HG02623 (cell line): ENCODE measurements around the gene ATP9A.

ENCODE experiments used
- ATAC-seq: cut with Tn5 transposase; IDR thresholded peaks from one replicate; pipeline ENCODE4 v1.9.1; 2021; ENCODE audit warnings: moderate library complexity; ENCODE audit not compliant: unreplicated experiment

The ATP9A gene

GRCh38 chr20:51607170-51607569, 161.0 kb downstream of the ATP9A start:
- ATAC-seq, result no peak

- ATAC-seq, result no peak
These were observed 163.3 kb downstream of the ATP9A start for GRCh38 chr20:51604851-51605250.

DNA sequence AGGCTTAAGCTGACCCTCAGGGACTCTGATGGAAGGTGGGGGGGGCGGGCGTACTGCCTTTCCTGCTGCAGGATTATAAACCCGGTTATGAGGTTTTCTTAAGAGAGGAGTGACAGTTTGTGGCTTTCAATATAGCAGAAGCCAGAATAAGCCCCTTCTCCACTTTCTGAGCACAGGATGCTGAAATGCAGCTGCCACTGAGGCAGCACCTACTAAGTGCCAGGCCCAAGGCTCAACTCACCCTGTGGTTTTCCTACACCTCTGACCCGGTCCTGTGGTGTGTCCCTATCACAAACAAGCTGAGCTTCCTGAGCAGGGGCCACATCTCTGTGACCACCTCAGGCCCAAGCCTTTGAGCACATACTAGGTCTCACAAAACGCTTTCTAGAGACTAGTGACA, 166.1 kb downstream of the ATP9A start:
- ATAC-seq, result no peak

DNA sequence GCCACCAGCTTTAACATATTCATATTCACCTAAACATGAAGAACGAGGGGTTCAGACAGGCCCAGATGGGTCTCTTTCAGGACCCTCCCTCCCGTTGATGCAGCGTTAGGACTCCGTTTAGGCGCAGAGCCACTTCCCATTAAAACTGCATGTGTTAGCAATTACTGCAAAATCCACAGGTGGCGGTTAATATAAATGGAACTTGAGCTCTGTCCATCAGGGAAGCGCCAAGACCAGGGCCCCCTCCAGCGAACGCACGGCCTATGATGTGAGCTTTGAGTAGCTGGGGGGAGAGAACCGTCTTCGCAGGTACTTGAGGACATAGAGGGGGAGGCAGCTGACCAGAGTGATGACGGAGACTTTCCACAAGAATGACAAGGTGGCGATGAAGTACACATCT, 167.2 kb downstream of the ATP9A start:
- no peak for ATAC-seq

DNA sequence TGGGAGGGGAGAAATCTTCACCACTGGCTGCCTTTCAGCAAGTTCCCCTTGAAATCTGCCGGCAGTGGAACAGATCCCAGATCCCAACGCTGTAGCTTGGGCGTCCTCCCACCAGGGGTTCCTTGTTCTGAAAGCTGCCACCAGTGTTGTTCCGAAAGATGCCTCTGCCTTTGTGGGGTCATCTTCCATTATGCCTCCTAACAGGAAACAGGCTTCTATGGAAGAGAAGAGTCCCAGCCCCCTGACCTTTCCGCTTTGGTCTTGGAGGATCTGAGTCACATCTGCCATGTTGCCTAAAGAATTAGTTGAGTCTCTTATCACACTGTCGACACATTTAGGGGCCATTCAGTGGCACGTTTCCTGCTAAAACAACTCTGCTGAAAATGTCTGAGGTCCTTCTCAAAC, 168.2 kb downstream of the ATP9A start:
- no peak for ATAC-seq

GRCh38 chr20:51598556-51598955, 169.6 kb downstream of the ATP9A start:
- ATAC-seq, result no peak

GRCh38 chr20:51597389-51598231, 170.6 kb downstream of the ATP9A start:
- ATAC-seq, result no peak

GRCh38 chr20:51596668-51597388, 171.4 kb downstream of the ATP9A start:
- no peak for ATAC-seq

DNA sequence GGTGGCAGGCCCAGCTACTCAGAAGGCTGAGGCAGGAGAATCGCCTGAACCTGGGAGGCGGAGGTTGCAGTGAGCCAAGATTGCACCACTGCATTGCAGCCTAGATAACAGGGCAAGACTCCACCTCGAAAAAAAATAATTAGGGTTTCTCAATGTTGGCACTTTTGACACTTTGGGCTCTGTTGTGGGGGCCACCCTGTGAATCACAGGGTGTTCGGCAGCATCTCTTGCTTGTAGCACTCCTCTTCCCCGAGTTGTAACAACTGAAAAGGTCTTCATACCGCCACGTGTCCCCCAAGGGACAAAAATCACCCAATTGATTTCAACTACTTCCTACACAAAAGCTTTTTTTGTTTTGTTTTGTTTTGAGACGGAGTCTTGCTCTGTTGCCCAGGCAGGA, 172.4 kb downstream of the ATP9A start:
- ATAC-seq, result no peak

DNA sequence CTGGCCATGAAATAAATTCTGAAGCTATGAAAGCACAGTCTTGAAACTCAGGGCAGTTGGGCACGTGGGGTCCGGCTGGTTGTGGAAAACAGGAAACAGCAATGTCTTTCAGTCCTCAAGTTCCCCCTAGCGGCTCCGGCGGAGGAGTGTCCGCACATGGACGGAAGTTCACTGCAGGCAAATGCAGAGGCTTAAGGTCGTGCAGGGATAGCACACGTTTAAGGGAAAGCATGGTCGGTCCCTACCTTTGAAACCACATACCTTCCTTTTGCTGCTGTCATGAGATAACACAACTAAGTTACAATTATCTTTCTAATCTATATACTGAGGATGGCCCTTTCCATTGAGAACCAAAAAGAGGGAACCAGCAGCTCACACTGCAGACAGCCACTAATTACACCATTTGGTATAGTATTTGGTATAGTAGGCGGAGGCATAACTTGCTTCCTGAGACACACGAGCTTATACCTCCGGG, 173.1 kb downstream of the ATP9A start:
- peak; percentile 92 for ATAC-seq

GRCh38 chr20:51594236-51595057, 173.7 kb downstream of the ATP9A start:
- ATAC-seq, result no peak

GRCh38 chr20:51593584-51593983, 174.6 kb downstream of the ATP9A start:
- no peak for ATAC-seq

DNA sequence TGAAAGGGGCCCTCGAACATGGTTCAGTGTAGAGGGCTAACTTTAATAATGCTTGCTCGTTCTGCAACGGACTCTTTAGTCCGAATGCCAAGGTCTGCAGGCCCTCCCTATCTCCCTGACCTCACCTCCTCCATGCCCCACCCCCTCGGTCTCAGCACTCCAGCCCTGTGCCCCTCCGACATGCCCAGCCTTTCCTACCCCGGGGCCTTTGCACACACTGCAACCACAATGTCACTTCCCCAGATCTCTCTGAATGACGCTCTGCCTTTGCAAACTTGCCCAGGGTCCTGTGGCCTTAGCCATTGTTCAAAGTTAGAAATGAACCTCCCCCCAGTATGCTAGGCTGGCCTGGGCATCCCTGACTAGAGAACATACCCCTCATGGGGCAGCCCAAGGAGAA, 175.6 kb downstream of the ATP9A start:
- no peak for ATAC-seq

GRCh38 chr20:51591871-51592270, 176.3 kb downstream of the ATP9A start:
- ATAC-seq, result no peak

GRCh38 chr20:51588762-51589161, 179.4 kb downstream of the ATP9A start:
- no peak for ATAC-seq

- ATAC-seq, result no peak
These were observed 181.0 kb downstream of the ATP9A start for GRCh38 chr20:51587145-51587544.

- ATAC-seq, result no peak
These were observed 182.2 kb downstream of the ATP9A start for GRCh38 chr20:51586005-51586440.

- ATAC-seq, result no peak
These were observed 183.0 kb downstream of the ATP9A start for GRCh38 chr20:51585148-51585547.

DNA sequence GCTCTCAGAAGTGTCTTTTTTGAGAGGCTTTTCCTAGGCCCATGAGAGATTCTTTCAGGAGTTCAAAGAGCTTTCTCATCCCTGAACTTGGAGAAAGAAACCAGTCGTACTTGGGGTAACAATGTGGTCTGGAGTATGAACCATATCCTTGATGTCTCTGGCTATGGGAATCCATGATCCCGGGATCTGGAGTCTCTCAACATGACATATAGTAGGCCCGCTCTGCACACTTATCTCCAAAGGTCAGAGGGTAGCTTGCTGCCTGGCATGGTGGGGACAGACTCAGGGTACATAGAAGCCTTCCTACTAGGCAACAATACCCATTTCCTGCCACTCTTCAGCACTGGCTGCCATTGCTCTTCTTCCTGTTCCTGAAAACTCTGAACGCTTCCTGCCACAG, 183.5 kb downstream of the ATP9A start:
- ATAC-seq, result no peak

DNA sequence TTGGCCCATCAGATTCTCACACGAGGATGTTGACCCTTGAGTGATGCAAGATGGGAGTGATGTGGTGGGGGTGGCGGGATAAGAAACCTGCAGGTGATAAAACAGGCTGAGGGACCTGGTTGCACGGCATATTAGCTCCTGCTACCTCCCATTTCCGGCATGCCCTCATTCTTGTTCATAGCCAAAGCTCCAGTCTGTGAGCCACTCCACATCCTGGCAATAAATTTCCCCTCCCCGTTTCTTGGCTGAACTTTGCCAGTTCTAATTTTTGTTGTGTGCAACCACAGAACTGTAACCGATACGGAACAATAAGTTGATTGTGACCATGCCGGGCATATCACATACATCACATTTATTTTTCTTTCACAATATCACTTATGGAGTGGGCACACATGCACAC, 184.1 kb downstream of the ATP9A start:
- ATAC-seq, result no peak

GRCh38 chr20:51583499-51583898, 184.7 kb downstream of the ATP9A start:
- no peak for ATAC-seq
